HG02623 (cell line): ENCODE data around the gene RAPGEF3.
A peak's percentile ranks its signal among the peaks of the same experiment; 100 is the strongest.

Source experiments
- ATAC-seq: cut with Tn5 transposase; IDR thresholded peaks from one replicate; pipeline ENCODE4 v1.9.1; 2021; ENCODE audit warnings: moderate library complexity; ENCODE audit not compliant: unreplicated experiment

RAPGEF3 gene, protein sequence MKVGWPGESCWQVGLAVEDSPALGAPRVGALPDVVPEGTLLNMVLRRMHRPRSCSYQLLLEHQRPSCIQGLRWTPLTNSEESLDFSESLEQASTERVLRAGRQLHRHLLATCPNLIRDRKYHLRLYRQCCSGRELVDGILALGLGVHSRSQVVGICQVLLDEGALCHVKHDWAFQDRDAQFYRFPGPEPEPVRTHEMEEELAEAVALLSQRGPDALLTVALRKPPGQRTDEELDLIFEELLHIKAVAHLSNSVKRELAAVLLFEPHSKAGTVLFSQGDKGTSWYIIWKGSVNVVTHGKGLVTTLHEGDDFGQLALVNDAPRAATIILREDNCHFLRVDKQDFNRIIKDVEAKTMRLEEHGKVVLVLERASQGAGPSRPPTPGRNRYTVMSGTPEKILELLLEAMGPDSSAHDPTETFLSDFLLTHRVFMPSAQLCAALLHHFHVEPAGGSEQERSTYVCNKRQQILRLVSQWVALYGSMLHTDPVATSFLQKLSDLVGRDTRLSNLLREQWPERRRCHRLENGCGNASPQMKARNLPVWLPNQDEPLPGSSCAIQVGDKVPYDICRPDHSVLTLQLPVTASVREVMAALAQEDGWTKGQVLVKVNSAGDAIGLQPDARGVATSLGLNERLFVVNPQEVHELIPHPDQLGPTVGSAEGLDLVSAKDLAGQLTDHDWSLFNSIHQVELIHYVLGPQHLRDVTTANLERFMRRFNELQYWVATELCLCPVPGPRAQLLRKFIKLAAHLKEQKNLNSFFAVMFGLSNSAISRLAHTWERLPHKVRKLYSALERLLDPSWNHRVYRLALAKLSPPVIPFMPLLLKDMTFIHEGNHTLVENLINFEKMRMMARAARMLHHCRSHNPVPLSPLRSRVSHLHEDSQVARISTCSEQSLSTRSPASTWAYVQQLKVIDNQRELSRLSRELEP

DNA sequence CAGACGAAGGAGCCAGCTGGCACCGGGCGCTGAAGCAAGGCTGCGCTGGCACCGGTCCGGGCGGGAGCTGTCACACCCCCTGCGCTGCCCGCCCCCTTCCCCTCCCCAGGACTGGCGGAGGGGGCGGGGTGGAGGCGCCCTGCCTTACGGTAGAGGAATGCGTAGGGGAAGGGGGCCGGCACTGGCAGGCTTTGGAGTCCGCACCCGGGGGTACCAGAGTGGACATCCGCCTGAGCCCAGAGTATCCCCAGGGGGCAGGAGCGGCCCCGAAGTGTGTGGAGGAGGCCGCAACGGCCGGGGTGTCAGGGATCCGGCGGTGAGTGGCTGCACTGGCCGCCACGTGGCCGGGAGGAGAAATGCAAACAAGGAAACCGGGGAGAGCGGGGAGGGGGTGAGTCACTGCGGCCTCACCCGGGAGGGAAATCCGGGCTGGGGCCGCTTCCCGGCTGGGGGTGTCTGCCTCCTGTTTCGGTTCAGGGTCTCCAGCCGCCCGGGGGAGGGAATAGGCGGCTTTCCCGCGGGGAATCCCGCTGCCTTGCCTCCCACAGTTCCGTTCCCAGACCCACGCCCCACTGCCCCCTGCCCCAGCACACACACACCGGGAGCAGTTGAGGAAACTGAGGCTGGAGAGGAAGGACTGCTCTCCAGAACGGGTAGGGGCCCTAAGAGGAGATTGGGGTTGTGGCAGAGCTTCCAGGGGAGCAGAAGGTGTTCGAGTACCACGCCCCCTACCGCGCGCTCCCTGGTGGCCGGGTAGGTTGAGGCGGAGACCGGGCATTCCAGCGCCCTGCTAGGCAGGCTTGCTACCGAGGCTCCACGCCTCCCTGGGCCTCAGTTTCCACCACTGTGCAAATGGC is at the start of gene RAPGEF3:
Gene RAPGEF3, minus strand, starts transcription at position 47 of the 857 bp plus-strand sequence. CDS start 324 bp downstream, outside the sequence.
- ATAC-seq = peak; percentile 52

DNA sequence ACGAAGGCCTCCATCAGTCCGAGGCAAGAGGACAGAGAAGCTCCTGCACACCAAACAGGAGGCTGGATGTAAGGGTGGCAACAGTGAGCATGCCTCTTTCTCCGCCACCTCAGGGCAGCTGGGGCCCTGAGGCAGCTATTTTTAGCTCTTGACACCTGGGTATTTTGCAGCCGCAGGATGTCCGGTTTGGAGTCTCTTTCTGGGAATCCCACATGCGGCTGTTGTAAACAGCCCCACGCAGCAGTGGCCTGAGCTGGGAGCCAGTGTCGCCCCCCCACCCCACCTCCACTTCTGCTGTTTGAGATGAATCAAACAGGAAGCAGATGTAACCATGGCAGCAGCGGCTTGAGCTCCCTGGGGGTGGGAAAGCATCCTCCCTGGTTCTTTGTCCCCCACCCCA is 49.4 kb upstream of the RAPGEF3 start:
- ATAC-seq = peak; percentile 26

GRCh38 chr12:47807338-47807737 is 48.7 kb upstream of the RAPGEF3 start:
- no peak for ATAC-seq

GRCh38 chr12:47805417-47805816 is 46.7 kb upstream of the RAPGEF3 start:
- ATAC-seq = no peak

DNA sequence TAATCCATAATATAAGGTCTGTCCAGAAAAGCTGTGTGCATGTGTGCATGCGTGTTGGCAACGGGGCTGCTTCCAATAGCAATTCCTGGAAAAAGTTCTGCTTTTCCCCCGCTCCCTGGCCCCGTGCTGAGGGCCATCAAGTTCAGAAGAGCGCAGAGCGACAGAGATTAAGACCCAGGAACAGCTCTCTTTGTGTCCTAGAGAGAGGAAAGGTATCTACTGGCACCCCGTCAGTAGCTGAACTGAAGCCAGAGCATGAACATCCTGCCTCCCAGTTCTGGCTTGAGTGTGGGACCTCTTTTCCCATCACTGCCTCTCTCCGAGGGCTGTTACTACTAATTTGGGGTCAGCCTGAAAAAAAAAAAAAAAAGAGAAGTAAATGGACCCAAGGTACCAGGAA is 45.5 kb upstream of the RAPGEF3 start:
- no peak for ATAC-seq

DNA sequence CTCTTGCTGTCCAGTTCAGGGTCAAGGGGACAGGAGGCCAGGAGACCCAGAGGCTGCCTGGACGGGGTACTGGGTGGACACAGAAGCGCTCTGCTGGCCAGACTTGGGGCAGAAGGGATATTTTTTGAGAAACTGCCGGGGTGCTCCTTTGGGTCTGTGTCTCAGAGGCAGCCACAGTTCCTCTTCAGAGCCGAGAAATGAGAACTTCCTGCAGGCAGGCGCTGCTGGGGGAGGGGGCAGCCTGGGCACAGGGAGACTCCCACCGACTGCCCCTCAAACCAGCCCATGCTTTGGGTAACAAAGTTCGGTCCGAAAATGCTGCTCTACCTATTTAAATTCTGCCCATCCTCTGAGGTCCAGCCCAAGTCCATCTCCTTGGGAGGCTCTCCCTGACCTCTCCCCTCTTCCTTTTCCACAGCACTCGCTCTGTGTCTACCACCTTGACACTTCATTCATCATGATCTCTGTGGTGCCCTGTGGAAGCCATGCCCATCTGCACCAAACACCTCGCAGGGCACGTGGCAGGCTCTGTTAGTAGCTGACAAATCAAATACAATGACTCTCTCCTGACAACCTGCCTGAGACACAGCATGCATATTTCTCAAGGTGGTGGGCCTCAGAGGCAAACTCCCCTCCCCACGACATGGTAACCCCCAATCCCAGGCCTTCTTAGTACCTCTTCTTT is 44.7 kb upstream of the RAPGEF3 start:
- ATAC-seq = no peak

DNA sequence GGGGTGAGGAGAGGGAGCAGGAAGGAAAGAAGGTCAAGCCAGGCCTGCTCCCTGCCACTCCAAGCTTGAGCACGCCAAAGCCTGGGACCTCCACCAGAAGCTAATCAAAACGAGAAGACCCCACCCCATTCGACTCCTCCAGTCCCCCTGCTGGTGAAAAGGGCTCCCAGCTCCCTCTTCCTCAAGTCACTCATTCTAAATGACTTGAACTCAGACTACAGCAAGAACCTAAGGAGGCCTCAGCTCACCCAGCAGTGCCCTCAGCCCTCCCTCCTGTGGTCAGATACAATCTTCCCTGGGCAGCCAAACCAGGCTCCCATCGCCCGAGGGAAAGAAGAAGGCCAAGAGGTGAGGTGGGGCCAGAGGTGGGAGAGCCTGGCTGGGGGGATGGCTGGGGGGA is 43.6 kb upstream of the RAPGEF3 start:
- ATAC-seq = no peak

DNA sequence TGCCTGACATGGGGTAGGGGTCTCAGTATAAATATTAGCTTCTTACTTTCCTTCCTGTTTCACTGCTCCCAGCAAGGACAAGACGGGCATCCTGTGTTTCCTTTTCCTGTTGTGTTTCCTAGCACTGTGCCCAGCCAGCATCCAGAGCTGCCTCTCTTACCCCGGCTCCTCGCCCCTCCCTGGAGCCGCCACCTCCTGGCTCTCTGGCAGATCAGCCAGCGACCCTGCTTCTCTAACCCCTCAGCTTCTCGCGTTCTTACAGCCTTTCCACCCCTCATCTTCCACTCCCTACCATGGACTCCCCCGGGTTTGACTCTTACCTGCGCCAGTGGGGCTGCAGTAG is 43.2 kb upstream of the RAPGEF3 start:
- ATAC-seq = no peak

DNA sequence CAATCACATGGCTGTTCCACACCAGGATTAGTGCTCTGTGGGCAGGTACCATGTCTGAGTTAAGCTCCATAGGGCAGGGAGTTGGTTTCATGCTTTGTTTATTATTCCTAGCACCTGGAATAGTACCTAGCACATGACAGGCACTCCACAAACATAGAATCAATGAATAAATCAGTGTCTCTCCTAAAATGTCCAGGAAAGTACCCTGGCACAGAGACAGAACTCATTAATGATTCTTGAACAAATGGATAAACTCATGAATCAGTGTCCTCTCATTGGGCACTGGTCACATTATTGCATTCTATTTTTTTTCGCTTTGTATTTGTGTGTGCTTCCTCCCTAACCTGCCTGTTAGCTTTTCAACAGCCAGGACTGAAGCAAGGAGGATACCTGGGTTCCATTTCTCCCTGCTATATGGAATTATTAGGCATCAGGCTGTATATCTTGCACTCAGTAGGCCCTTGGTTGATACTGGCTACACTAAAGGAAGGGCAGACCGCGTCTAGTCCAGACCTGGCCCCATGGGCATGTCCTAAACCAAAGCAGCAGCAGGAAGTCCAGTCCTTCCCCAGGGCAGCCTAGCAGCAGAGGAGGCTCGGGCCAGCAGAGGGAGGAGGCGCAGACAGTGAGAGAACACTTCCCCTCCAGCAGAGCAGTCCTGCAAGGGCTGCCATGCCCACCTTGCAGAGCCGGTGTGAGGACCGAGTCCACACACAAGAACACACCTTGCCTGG is 42.7 kb upstream of the RAPGEF3 start:
- ATAC-seq = no peak

- no peak for ATAC-seq
Measured at GRCh38 chr12:47800582-47800981, 41.9 kb upstream of the RAPGEF3 start.

DNA sequence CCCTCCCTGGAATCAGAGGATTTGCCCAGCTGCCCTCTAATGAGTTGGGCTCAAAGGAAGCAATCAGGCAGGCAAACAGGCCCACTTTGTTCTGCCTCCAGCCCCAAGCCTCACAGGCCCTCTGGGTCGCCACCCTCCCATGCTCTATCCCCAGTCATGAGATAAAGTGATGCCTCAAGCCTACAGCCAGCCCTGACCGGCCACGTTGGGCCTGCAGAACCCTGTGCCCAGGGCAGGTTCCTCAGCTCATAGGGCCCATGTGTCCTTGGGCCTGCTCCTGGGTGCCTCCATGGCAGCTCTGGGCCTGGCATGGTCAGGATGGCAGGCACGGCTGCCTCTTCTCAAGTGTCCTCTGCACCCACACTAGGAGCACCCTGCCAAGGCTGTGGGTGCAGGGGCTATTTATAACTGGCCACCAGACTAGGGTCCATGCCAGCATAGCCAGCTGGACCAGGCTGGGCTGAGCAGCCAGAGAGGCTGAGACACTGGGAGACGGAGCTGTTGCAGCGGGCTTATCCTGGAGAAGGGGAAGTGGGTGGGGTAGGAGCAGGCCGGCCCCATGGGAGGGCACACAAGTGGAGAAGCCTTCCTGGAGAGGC is 40.8 kb upstream of the RAPGEF3 start:
- no peak for ATAC-seq

- ATAC-seq = no peak
Measured at GRCh38 chr12:47798382-47798948, 39.8 kb upstream of the RAPGEF3 start.

- no peak for ATAC-seq
Measured at GRCh38 chr12:47797441-47797840, 38.8 kb upstream of the RAPGEF3 start.

DNA sequence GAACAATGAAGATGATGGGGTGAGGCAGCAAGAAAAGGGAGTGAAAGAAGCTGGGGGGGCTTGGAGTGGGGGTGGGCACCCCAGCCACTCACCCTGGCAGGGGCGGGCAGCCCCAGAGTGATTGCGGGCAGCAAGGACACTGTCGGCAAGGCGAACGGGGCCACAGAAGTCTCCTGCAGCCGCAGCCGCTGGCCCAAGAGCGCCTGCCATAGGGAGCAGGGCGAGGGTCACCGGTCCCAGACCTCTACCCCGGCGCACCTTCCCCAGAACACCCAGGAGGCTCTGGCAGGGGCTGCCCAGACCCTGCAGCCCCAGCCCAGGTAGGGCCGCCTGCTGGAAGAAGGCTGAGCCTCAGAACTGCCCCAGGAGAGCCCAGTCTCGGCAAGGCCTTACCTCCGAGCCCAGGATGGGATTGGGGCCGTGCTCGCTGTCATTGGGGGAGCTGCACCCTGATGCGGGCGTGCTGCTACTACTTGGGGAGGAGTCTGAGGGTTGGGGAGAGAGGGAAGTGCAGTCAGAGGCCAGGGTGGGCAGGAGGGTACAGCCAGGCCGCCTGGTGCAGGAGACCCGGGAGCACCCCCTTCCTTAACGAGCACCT is 37.2 kb upstream of the RAPGEF3 start:
- ATAC-seq = no peak

- ATAC-seq = no peak
Measured at GRCh38 chr12:47795121-47795813, 36.6 kb upstream of the RAPGEF3 start.

DNA sequence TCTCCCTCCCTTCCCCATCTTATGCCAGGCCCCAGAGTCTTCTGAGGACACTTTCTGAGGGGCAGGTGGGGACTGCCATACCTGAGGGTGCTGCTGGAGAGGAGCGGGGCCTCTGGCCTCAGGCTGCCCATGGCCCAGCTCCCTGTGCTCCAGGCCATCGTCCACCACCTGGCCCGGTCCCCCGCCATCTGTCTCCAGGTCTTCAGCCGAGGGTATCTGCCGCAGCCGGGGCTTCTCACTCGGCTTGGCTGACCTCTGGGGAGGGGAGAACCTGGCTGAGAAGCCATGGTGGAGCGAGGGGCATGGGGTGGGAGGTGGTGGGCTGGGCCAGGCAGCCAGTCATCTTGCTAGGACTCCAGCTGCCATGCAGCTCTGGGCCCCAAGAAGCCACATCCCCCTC is 36.0 kb upstream of the RAPGEF3 start:
- no peak for ATAC-seq

DNA sequence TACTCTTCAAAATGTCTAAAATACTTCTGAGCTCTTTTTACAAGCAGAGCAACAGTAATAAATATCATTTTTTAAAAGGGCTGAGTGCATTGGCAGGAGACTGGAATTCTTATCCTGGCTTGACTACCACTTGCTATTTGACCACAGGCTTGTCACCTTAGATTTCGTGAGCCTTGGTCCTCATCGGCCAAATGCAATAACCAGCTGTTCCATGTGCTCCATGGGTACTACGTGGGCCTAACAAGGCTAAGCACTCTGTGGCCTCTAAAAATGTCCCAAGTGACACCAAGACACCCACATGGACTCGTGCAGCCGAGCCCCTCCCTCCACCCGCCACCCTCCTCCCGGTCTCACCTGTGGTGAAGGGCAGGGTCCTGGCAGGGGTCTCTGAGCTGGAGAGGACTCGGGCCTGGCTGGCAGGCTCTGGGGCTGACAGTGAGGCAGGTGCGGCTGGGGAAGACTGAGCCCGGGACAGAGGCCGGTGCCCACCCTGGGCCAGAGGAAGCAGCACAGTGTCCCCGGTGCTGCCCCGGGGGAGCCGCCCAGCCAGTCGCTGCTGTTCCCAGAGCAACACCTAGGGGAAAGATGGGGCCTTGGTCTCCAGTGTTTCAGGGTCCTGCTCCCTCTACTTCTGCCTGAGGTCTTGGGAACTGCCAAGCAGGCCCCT is 34.5 kb upstream of the RAPGEF3 start:
- no peak for ATAC-seq

DNA sequence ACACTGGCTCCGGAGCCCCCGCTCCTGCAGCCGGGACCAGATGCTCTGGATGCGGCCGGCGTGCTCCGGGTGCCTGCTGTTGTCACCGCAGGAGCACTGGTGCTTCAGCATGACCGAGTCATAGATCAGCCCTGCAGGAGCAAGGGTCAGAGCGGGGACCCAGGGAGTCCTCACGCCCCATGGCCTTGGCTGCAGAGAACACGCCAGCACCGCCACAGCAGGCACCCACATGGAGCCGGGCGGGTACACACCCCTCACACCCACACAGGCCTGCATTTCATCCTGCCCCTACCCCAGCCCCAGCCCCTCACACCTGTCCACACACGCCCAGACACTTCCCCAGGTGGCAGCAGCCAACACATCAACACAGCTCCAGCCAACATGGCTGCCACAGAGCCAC is 33.2 kb upstream of the RAPGEF3 start:
- ATAC-seq = no peak
